CD4-positive, alpha-beta T cell treated with Interleukin-15 for 1 hour (primary cell): ENCODE measurements around the gene RAB15.

Source experiments
- DNase-seq: peaks from one replicate; pipeline ENCODE4 v3.0.0-alpha.2; 2020

The RAB15 gene

DNA sequence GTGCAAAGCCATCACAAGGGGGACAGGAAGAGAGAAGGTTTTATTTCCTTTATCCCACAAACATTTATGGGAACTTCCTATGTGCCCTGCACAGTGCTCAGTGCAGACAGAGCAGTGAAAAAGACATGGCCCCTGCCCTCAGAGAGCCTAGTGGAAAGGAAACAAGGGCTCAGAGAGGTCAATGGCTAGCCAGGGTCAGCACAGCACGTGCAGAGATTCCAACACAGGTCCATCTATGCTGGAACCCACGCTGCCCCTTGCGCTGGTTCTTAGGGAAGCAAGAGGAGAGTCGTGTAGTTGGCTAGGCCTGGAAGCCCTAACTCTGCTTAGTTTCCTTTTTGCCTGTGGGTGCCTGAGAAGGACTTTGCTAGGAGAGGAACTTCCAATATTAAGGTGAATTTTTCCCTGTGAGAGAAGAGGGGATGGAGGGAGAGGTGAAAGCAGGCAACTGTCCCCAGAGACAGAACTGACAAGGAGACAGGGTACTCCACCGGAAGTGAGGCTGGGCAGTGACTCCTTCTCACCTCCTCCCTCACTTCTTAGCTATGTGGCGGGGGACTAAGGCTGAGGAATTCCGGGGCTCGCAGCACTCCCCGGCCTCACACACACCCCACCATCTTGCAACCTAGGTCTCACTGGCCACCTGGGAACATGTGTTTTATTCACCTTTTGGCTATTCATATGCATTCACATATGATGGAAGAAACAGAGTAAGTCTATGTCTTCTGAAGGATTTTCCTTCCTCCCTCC, 17.5 kb downstream of the RAB15 start:
- DNase-seq = no peak

DNA sequence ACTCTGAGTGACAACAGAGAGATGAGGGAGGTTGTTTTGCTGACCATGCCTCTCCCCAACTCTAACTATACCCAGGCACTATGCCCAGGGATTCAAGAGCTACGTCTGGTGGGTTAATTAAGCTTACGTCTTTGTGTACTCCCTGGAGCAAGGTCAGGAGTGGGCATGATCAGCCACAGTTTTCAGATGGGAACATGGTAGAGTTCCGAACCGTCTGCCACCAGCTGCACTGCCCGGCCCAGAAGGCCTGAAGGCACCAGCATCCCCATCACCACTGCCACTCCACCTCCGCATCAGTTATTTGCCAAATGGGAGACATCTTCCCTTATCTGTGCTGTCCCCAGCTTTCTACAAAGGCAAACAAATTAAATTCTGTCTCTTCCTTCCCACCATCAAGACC, 18.5 kb downstream of the RAB15 start:
- DNase-seq = no peak

GRCh38 chr14:64953310-64953654, 18.9 kb downstream of the RAB15 start:
- no peak for DNase-seq

GRCh38 chr14:64952598-64953309, 19.4 kb downstream of the RAB15 start:
- no peak for DNase-seq

GRCh38 chr14:64951724-64952123, 20.4 kb downstream of the RAB15 start:
- no peak for DNase-seq

DNA sequence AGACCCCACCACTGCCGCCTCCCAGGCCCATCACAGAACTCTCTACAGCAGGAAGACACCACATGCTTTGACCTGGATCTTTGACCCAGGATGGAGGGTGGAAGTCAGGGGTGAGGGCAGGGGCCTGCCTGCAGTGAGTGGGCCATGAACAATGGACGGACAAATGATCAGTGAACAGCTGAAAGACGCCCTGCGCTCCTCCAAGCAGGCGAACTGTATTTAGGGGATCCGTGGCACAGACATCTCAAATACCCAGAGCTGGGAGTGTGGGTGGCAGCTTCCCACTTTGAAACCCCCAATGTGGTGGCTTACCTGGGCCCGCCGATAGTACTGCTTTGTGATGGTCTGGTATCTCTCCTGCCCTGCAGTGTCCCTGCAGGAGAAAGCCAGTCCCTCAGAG, 20.8 kb downstream of the RAB15 start:
- DNase-seq = no peak

DNA sequence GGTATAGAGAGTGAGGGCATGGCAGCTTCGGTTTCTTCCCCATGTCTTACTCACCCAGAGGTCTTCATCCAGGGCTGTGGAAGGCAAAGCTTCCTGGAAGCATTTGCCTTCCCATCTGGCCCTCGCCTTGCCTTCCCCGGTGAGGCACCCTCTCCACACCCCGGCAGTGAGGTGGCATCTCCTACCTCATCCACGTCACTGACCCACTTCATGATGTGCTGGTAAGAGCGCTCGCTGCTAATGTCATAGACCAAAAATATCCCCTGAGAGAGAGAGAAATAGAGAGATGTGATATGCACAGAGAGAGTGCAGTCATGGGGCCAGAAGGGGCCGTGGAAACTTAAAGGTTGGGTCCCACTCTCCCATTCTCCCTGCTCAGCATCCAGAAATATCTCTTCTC, 21.2 kb downstream of the RAB15 start:
- DNase-seq = no peak

DNA sequence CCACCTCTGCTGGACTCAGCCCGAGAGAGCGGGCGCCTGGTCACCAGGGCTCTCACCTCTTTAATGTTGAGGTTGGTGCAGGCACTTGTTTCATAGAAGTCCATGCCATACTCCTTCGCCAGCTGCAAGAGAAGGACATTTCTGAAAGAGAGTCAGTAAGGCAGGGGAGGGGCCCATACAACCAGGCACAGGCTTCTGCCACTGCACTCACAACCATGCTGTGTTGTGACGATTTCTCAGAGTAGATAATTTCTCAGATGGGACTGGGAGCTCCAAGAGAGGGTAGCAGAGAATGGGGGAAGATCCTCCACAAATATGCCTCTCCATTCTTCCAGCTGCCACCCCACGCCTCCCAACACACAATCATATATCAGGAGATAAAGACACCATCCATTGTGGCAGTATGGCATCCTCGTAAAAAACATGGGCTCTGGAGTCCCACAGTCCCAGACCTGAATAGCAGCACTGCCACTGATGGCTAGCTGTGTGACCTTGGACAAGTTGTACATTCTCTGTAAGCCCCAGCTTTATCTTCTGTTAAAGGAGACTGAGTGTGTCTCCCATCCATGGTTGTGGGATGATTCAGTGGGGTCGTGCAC, 23.4 kb downstream of the RAB15 start:
- DNase-seq = no peak

- DNase-seq = no peak
These were observed 24.2 kb downstream of the RAB15 start for GRCh38 chr14:64947710-64948611.

GRCh38 chr14:64946310-64947045, 25.7 kb downstream of the RAB15 start:
- no peak for DNase-seq

DNA sequence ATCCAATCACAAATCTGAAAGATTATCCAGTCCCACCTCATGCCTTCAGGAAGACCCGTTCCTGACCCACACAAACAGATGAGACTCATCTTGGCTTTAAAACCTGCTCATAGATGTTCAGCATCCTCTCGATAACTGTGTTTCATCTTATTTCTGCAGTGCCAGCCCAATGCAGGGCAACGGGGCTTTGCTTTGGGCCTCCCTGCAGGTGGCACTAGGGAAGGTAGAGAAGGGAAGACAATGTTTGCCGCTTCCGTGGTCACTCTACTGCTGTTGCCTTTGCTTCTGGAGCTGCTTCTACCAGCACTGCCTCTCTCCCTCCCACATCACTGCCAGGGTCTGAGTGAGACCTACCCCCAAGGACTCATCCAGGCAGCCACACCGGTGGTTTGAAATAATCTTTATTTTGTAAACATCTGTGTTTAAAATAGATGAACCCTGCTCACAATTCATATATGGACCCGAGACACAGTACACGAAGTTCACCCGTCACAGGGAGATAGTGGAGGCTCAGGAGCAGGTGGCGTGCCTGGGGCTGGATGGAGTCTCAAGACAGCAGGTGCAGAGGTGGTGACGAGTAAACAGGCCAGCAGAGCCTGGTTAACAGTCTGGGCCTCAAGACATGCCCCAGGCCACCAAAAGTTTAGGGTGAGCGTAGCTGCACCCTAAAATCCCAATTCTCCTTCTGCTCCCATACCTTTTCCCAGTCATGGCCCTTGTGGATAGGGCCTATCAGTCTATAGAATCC, 26.5 kb downstream of the RAB15 start:
- DNase-seq = no peak

- DNase-seq = no peak
These were observed 27.3 kb downstream of the RAB15 start for GRCh38 chr14:64944861-64945260.

GRCh38 chr14:64944041-64944440, 28.1 kb downstream of the RAB15 start:
- no peak for DNase-seq

DNA sequence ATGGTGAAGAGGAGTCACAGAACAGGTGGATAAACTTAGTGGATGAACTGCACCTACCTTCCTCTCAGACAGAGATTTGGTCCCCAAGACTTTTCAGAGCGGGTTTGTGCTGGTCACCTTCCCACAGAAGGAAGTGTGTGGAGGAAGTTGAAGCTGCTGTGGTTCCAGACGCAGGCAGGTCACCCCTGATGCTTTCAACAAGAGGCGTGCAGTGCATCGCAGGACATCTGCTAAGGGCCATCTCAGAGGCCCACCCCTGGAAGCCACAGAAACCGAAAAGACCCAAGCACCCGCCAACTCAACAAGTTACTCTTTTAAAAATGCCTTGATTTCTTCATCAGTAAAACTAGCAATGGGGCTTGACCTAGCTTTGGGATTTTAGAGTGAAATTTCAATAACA, 28.6 kb downstream of the RAB15 start:
- no peak for DNase-seq

DNA sequence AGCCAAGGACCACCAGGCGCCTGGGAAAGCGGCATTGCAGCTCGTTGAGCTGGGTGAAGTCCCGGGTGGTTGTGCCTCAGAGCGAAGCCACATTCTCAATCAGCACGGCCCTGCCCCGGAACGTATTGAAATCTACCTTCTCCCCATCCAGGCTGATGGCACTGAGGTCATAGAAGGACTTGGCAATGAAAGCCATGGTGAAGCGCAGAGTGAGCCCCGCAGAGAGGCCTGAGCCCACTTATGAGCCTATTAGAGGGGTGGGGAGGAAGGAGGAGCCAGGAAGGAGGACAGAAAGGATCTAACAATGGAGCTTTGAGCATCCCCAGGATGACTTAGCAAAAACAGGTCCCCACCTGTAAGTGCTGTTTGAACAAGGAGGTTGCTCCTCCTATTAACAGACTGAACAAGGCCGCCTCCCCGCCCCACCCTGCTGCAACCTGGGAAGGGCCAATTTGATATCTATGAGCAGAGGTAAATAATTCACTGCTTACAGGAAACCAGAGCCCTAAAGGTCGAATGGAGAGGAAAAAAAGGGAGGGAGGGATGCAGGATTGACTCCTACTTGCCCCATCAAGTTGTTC, 29.5 kb downstream of the RAB15 start, which contains the start of gene GPX2:
GPX2 (minus strand) TSS at position 215 of the 581 bp plus-strand sequence; CDS start at position 196, 19 bp downstream.
- DNase-seq = no peak

- DNase-seq = no peak
These were observed 31.7 kb downstream of the RAB15 start for GRCh38 chr14:64940336-64940910.

GRCh38 chr14:64939817-64940190, 32.3 kb downstream of the RAB15 start:
- no peak for DNase-seq

GRCh38 chr14:64938972-64939816, 32.9 kb downstream of the RAB15 start:
- DNase-seq = no peak

GRCh38 chr14:64937821-64938193, 34.3 kb downstream of the RAB15 start:
- DNase-seq = no peak
